ENCODE results near the gene KDM4D. TPM values are rescaled to one million over a fixed set of nuclear protein-coding genes. Genes with fewer than 3 reads are reported as not detected.
"Not testable (repeated sequence)": the region's sequence is repeated elsewhere in the genome, so short reads cannot be mapped to it uniquely, and the experiment has no call there.

KDM4D gene
- 0.99 TPM for polyA plus RNA-seq

DNA sequence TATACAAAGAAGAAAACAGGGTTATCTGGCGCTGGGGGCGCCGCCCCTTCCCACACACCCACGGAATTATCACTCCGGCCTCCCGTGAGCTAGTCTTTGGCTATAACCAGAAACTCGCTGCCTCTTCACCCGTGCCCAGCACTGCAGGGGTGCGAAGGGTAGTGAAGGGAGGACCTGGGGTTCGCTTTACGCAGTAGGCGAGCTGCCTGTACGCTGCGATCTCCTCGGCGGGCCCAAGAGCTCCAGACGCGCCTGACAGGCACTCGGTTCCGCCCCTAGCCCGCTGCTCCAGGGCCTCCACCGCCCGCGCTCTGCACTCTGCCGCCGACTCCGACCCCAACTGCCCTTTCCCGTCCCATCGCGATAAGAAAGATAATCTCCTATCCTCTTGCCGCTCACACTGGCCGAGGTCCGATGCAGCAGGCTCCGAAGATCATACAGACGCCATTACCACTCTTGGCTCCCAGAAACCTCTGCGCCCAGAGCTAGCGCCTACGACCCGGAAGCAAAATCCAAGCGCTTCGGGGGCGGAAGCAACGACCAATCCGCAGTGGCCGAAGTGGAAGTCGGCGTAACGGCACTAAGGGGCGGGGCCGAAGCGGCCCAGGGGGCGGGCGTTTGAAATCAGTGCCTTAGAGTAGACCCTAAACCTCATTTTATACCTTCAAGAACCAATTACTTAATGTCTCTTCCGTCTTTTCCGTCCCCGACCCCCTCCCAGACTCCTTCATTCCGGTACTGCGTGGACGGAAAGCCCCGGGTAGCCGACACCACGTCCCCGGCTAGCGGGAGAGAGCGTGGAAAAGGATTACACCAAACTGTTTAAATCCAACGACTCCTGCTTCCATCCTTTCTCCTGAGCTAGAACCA lies at the start of gene KDM4D, which contains the start of gene CWC15:
Gene KDM4D (plus strand): TSS at position 611 of the 870 bp plus-strand sequence. CDS start 23,664 bp downstream, outside the sequence.
Gene CWC15 (minus strand): TSS at position 458 of the 870 bp plus-strand sequence. CDS start 1,371 bp downstream, outside the sequence.
- Mint-ChIP-seq H3K27me3 (no peaks in the 10 kb centered on the region), H3K9me3 (no peaks in the 10 kb centered on the region), H3K27ac (peak within 1 kb of the TSS; percentile 80 to 100 (median 97)), H3K36me3 (peaks cover 6% of the 10 kb centered on the region), H3K4me3 (peak within 1 kb of the TSS; percentile 96 to 100 (median 98)), H3K4me1 (peaks cover 3 to 21% (median 16%) of the 10 kb centered on the region in 3 donors)

DNA sequence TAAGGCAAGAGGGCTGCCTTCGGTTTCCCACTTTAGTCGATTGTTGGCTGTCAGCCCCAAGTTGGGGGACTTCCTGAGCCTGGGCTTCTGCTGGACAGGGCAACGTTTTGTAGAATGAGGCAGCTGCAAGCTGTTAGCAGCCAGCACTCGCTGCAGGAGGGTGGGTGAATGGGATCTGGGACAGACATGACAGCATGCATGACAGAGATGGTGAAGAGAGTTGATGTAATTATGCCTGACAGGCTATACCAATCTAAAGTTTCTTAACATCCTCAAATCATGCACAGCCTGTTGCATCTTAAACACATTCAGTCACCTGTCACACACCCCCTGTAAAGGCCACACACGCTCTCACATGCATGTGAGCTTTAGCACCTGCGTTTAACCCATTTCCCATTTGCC lies 49.3 kb upstream of the KDM4D start:
- Mint-ChIP-seq H3K4me1 (peaks cover 0 to 14% (median 5%) of the 10 kb centered on the region in 3 donors), H3K27me3 (peaks cover 2% of the 10 kb centered on the region), H3K4me3 (peak overlapping the region in 1 of 4 donors; percentile 10), H3K27ac (no peak overlapping the region), H3K9me3 (peaks cover 0 to 1% (median 0%) of the 10 kb centered on the region in 3 donors), H3K36me3 (peaks cover 3% of the 10 kb centered on the region)

GRCh38 chr11:94924612-94925011 lies 48.9 kb upstream of the KDM4D start:
- H3K27me3 Mint-ChIP-seq: peaks cover 2% of the 10 kb centered on the region
- peaks cover 3% of the 10 kb centered on the region for H3K36me3 Mint-ChIP-seq
- H3K4me3 Mint-ChIP-seq: peak overlapping the region in 1 of 4 donors; percentile 10
- H3K27ac Mint-ChIP-seq: no peak overlapping the region
- peaks cover 0 to 1% (median 0%) of the 10 kb centered on the region in 3 donors for H3K9me3 Mint-ChIP-seq
- peaks cover 0 to 14% (median 5%) of the 10 kb centered on the region in 3 donors for H3K4me1 Mint-ChIP-seq

DNA sequence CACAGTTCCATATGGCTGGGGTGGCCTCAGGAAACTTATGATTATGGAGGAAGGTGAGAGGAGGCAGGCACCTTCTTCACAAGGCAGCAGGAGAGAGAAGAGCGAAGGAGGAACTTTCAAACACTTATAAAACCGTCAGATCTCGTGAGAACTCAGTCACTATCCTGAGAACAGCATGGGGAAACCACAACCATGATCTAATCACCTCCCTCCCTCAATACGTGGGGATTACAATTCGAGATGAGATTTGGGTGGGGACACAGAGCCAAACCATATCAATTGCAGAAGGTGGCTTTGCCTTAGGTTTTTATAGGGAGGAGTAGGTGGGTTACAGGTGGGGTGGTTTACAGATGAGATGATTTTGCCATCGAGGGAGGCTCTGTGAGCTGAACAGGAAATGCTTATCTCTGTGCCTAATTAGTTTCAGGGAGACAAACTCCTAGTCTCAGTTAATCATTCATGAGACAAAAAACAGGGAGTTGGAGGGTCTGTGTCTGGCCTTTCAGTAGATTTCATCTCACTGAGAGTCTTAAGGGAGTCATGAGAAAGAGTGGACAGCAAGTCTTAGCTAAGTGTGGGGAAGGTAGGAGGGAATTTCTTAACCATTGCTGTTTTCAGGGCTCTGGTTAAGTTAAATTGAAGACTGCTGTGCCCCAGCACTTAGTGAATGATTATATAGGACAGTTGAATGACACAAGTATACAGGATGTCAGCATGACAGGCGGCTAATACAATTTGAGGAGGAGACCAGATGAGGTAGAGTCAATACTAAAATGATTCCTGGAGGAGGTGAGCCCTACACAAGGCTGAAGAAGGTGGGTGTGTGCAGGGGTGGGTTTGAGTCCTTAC lies 47.9 kb upstream of the KDM4D start:
- Mint-ChIP-seq H3K4me1 (peaks cover 0 to 14% (median 5%) of the 10 kb centered on the region in 3 donors), H3K27ac (peak overlapping the region in 1 of 3 donors; percentile 88), H3K27me3 (peaks cover 2% of the 10 kb centered on the region), H3K9me3 (peaks cover 0 to 3% (median 0%) of the 10 kb centered on the region in 3 donors), H3K36me3 (peaks cover 2% of the 10 kb centered on the region), H3K4me3 (no peak overlapping the region)

DNA sequence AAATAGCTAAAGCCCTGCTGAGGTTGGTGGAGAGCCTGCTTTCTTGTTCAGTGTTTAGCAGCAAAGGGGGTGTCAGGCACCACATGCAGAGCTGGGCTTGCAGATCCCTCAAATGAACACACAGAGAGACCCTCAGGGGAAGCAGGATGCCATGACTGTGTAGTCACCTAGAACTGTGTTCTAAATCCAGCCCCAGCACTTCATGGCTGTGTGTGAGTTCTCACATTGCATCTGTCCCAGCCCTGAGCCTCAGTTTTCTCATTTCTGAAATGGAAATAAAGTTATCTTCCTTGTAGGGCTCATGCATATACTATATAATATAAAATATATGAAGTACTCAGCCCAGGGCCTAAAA lies 47.3 kb upstream of the KDM4D start:
- peaks cover 0 to 14% (median 5%) of the 10 kb centered on the region in 3 donors for H3K4me1 Mint-ChIP-seq
- no peaks in the 10 kb centered on the region for H3K36me3 Mint-ChIP-seq
- no peak overlapping the region for H3K27ac Mint-ChIP-seq
- H3K4me3 Mint-ChIP-seq: no peak overlapping the region
- H3K9me3 Mint-ChIP-seq: peaks cover 0 to 3% (median 0%) of the 10 kb centered on the region in 3 donors
- peaks cover 3% of the 10 kb centered on the region for H3K27me3 Mint-ChIP-seq

DNA sequence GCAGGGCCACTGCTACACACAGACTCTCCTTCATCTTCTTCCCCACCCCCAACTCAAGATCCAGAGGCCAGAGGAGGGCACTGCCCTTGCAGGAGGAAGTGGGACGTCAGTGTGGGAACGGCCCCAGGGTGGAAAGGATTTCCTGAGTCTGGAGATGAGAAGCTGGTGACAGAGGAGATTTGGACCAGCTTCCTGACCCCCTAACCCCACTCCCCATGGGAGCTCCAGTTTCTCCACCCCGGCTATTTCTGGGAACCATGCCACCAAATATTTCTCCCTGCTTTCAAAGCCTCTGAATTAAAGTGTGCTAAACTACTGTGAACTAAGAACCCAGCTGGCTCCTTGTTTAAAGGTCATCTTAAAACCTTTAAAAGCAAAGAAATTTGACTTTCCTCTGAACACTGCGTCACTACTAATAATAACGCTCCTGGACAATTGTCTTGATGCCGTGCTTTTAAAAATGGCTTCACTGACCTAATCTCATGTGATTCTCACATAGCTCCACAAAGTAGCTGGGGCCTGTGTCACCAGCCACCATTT lies 46.7 kb upstream of the KDM4D start:
- H3K4me3 Mint-ChIP-seq: no peak overlapping the region
- H3K27ac Mint-ChIP-seq: no peak overlapping the region
- peaks cover 0 to 3% (median 0%) of the 10 kb centered on the region in 3 donors for H3K9me3 Mint-ChIP-seq
- H3K27me3 Mint-ChIP-seq: peaks cover 3% of the 10 kb centered on the region
- peaks cover 0 to 14% (median 5%) of the 10 kb centered on the region in 3 donors for H3K4me1 Mint-ChIP-seq
- H3K36me3 Mint-ChIP-seq: no peaks in the 10 kb centered on the region

DNA sequence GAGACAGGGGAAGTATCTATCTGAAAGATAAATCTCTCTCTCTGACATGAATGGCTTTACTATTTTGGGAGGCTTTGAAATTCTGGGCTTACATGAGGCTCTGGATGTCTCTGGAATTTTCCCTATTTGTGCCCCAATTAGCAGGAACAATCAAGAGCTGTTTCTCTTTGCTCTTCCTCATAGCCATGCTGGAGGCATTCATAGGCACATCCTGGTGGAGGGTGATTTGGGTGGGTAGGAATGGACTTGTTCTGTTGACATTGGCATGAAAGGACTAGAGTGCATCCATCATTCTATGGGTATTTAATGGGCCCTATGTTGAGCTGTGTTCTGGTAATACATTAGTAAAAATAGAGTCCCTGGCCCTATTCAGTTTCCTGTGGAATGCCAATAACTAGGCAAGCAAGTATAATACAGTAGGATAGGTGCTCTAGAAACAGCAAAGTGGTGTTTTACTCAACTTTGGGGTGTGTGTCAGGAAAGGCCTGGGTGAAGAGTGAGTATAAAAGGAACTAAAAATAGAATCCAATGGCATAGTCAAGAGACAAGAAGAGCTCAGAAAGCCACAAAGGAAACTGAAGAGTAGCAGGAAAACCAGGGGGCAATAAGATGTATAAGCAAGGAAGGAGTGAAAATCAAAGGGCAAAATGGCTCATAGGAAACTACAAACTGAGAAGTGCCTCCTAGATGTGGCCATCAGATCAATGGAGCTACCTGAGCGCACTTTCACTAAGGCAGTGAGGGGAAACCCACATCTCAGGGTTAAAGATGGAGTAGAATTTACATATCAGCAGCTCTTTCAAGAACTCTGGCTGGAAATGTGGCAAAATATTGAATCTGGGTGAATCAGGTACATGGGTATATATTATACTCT lies 45.2 kb upstream of the KDM4D start:
- H3K4me3 Mint-ChIP-seq: no peak overlapping the region
- peaks cover 3% of the 10 kb centered on the region for H3K27me3 Mint-ChIP-seq
- peaks cover 0 to 6% (median 4%) of the 10 kb centered on the region in 3 donors for H3K9me3 Mint-ChIP-seq
- no peak overlapping the region for H3K27ac Mint-ChIP-seq
- H3K4me1 Mint-ChIP-seq: peaks cover 0 to 8% (median 5%) of the 10 kb centered on the region in 3 donors
- H3K36me3 Mint-ChIP-seq: no peaks in the 10 kb centered on the region

GRCh38 chr11:94932072-94932471 lies 41.4 kb upstream of the KDM4D start:
- not testable (repeated sequence) for H3K36me3 Mint-ChIP-seq, H3K27ac Mint-ChIP-seq, H3K27me3 Mint-ChIP-seq, H3K4me3 Mint-ChIP-seq, H3K4me1 Mint-ChIP-seq, H3K9me3 Mint-ChIP-seq

GRCh38 chr11:94932503-94932902 lies 41.0 kb upstream of the KDM4D start:
- peaks cover 4% of the 10 kb centered on the region for H3K27me3 Mint-ChIP-seq
- H3K27ac Mint-ChIP-seq: no peak overlapping the region
- H3K9me3 Mint-ChIP-seq: peaks cover 0 to 4% (median 4%) of the 10 kb centered on the region in 3 donors
- H3K4me1 Mint-ChIP-seq: no peaks in the 10 kb centered on the region
- no peak overlapping the region for H3K4me3 Mint-ChIP-seq
- H3K36me3 Mint-ChIP-seq: no peaks in the 10 kb centered on the region

GRCh38 chr11:94933223-94934130 lies 40.0 kb upstream of the KDM4D start:
- H3K4me3 Mint-ChIP-seq: no peak overlapping the region

GRCh38 chr11:94934362-94934761 lies 39.1 kb upstream of the KDM4D start:
- Mint-ChIP-seq H3K27ac (no peak overlapping the region), H3K36me3 (no peaks in the 10 kb centered on the region), H3K9me3 (peaks cover 0 to 4% (median 4%) of the 10 kb centered on the region in 3 donors), H3K4me1 (no peaks in the 10 kb centered on the region), H3K4me3 (no peak overlapping the region), H3K27me3 (peaks cover 4% of the 10 kb centered on the region)

More at GRCh38 chr11:94933223-94934130, 40.0 kb upstream of the KDM4D start:
- H3K4me1 Mint-ChIP-seq: no peaks in the 10 kb centered on the region
- peaks cover 4% of the 10 kb centered on the region for H3K27me3 Mint-ChIP-seq
- peaks cover 0 to 4% (median 4%) of the 10 kb centered on the region in 3 donors for H3K9me3 Mint-ChIP-seq
- no peak overlapping the region for H3K27ac Mint-ChIP-seq
- no peaks in the 10 kb centered on the region for H3K36me3 Mint-ChIP-seq

DNA sequence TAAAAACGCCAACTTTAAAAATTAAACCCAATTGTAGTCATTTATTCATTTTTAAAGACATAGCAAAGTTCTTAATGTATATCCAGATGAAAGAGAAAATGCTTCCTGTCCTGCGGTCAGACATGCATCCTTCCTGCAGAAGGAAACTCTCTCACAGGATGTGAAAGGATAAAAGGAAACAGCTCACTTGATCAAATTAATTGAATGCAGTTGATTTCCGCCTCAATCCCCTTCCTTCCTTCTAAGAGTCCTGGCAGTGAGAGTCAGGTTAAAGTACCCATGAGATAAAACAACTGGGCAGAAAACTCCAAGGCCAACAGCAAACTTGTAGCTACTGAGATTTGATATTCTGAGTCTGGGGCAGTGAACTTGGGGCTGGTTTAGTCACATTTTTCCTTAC lies 38.7 kb upstream of the KDM4D start:
- peaks cover 0 to 4% (median 4%) of the 10 kb centered on the region in 3 donors for H3K9me3 Mint-ChIP-seq
- no peak overlapping the region for H3K27ac Mint-ChIP-seq
- no peaks in the 10 kb centered on the region for H3K4me1 Mint-ChIP-seq
- no peak overlapping the region for H3K4me3 Mint-ChIP-seq
- H3K27me3 Mint-ChIP-seq: peaks cover 4% of the 10 kb centered on the region
- no peaks in the 10 kb centered on the region for H3K36me3 Mint-ChIP-seq
